GM21390 (cell line): Measurements from ENCODE around the gene TDRD15.
"Not testable (repeated sequence)": the region's sequence is repeated elsewhere in the genome, so short reads cannot be mapped to it uniquely, and the experiment has no call there.

Source experiments
- ATAC-seq: cut with Tn5 transposase; IDR thresholded peaks from one replicate; pipeline ENCODE4 v1.9.1; 2021; ENCODE audit not compliant: unreplicated experiment

TDRD15 gene

GRCh38 chr2:21123473-21124393, at the start of gene TDRD15:
TSS of gene TDRD15 (plus strand) at chr2:21123968. CDS start at chr2:21137468, 13,500 bp downstream.
- ATAC-seq, result no peak

- no peak for ATAC-seq
Measured at GRCh38 chr2:21078296-21078695, 45.5 kb upstream of the TDRD15 start.

- ATAC-seq, result no peak
Measured at GRCh38 chr2:21083482-21083881, 40.3 kb upstream of the TDRD15 start.

GRCh38 chr2:21084401-21084800, 39.4 kb upstream of the TDRD15 start:
- no peak for ATAC-seq

- ATAC-seq, result no peak
Measured at GRCh38 chr2:21092308-21092869, 31.4 kb upstream of the TDRD15 start.

- ATAC-seq, result no peak
Measured at GRCh38 chr2:21095178-21095577, 28.6 kb upstream of the TDRD15 start.

GRCh38 chr2:21095714-21096113, 28.1 kb upstream of the TDRD15 start:
- no peak for ATAC-seq

GRCh38 chr2:21096458-21096857, 27.3 kb upstream of the TDRD15 start:
- ATAC-seq, result no peak

- ATAC-seq, result no peak
Measured at GRCh38 chr2:21097331-21097730, 26.4 kb upstream of the TDRD15 start.

- ATAC-seq, result no peak
Measured at GRCh38 chr2:21098294-21098693, 25.5 kb upstream of the TDRD15 start.

GRCh38 chr2:21099281-21099907, 24.4 kb upstream of the TDRD15 start:
- ATAC-seq, result no peak

- not testable (repeated sequence) for ATAC-seq
Measured at GRCh38 chr2:21101514-21102155, 22.1 kb upstream of the TDRD15 start.

- no peak for ATAC-seq
Measured at GRCh38 chr2:21102356-21102755, 21.4 kb upstream of the TDRD15 start.

- ATAC-seq, result no peak
Measured at GRCh38 chr2:21103274-21103891, 20.4 kb upstream of the TDRD15 start.

- no peak for ATAC-seq
Measured at GRCh38 chr2:21104030-21104660, 19.6 kb upstream of the TDRD15 start.

- no peak for ATAC-seq
Measured at GRCh38 chr2:21111012-21111411, 12.8 kb upstream of the TDRD15 start.

GRCh38 chr2:21117688-21118087, 6.1 kb upstream of the TDRD15 start:
- no peak for ATAC-seq

GRCh38 chr2:21118302-21118920, 5.4 kb upstream of the TDRD15 start:
- peak; percentile 58 for ATAC-seq

GRCh38 chr2:21131861-21132260, 8.1 kb downstream of the TDRD15 start:
- ATAC-seq, result no peak

GRCh38 chr2:21135585-21135984, 11.8 kb downstream of the TDRD15 start:
- no peak for ATAC-seq
